GM19452 (cell line): ENCODE data around the gene RBM15B.
A peak's percentile ranks its signal among the peaks of the same experiment; 100 is the strongest.
"Not testable (repeated sequence)": the region's sequence is repeated elsewhere in the genome, so short reads cannot be mapped to it uniquely, and the experiment has no call there.

Experiments used
- ATAC-seq: cut with Tn5 transposase; IDR thresholded peaks from one replicate; pipeline ENCODE4 v1.9.1; 2021; ENCODE audit not compliant: unreplicated experiment

RBM15B gene, protein sequence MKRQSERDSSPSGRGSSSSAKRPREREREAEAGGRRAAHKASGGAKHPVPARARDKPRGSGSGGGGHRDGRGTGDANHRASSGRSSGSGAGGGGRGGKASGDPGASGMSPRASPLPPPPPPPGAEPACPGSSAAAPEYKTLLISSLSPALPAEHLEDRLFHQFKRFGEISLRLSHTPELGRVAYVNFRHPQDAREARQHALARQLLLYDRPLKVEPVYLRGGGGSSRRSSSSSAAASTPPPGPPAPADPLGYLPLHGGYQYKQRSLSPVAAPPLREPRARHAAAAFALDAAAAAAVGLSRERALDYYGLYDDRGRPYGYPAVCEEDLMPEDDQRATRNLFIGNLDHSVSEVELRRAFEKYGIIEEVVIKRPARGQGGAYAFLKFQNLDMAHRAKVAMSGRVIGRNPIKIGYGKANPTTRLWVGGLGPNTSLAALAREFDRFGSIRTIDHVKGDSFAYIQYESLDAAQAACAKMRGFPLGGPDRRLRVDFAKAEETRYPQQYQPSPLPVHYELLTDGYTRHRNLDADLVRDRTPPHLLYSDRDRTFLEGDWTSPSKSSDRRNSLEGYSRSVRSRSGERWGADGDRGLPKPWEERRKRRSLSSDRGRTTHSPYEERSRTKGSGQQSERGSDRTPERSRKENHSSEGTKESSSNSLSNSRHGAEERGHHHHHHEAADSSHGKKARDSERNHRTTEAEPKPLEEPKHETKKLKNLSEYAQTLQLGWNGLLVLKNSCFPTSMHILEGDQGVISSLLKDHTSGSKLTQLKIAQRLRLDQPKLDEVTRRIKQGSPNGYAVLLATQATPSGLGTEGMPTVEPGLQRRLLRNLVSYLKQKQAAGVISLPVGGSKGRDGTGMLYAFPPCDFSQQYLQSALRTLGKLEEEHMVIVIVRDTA

DNA sequence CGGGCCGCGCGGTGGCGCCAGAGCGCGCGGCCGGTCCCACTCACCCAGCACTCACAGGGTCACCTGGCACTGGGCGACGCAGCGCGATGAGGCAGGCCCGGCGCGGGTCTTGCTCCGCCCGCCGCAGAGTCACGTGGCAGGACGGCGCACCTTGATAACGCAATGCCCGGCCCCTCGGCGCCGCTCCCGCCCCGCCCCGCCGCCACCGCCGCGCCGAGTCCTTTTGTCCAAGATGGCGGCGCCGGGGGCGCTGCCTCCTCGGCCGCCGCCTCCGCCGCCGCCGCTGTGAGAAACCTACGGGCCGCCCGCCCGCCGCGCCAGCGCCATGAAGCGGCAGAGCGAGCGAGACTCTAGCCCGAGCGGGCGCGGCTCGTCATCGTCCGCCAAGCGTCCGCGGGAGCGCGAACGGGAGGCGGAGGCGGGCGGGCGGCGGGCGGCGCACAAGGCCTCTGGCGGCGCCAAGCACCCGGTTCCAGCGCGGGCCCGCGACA lies at the start of gene RBM15B:
RBM15B (plus strand) TSS at position 211 of the 491 bp plus-strand sequence; CDS start at position 326, 115 bp downstream.
- ATAC-seq = peak; percentile 92

DNA sequence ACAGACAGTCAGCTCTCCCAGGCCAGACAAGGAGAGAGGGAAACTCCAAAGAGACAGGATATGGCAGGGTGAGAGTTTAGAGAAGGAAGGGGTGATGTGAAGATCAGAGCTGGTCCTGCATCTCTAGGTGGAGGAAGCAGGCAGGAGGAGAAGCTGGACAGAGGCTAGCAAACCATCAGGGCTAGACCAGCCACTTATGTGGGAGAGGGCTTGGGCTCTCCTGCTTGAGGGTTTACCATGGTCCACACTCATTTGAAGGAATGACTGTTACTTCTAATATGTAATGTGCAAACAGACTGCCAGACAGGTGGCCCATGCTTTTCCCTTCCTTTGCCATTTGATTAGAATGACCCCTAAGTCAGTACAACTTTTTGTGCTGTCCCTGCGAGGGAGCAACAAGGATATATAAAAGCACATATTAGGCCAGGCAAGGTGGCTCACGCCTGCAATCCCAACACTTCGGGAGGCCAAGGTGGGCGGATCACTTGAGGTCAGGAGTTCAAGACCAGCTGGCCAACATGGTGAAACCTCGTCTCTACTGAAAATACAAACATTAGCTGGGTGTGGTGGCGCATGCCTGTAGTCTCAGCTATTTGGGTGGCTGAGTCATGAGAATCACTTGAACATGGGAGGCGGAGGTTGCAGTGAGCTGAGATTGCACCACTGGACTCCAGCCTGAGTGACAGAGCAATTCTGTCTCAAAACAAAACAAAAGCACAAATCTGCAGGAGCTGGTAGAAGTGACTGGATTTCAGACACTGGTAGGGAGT lies 47.0 kb upstream of the RBM15B start:
- no peak for ATAC-seq

DNA sequence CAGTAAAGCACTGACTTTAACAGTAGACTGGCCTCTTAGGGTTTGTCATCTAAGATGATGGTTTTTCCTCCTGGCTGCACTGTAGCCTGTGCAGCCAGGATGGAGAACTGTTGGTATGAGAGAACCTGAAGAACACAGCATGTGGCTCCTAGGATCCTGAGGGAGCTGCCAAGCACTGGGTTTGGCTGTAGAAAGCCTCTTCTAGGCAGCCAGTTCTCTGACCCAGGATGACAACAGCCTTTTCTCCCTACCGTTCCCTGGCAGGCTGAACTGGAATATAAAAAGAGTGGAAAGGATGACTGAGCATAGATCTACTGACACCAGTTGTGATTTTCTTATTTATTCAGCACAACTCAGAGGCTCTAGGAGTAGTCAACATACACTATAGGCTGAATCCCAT lies 40.3 kb upstream of the RBM15B start:
- no peak for ATAC-seq

DNA sequence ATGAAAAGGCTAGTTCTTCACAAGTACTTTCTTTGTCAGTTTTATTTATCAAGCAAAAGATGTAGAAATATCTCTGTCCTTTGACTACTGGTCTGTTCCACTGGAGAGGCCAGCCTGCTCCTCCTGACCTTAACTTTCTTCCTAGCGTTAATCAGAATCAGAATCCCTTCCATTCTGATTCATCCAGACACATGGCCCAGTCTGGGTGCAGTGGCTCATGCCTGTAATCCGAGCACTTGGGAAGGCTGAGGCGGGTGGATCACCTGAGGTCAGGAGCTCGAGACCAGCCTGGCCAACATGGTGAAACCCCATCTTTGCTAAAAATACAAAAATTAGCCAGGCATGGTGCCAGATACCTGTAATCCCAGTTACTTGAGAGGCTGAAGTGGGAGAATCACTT lies 38.0 kb upstream of the RBM15B start:
- ATAC-seq = no peak

DNA sequence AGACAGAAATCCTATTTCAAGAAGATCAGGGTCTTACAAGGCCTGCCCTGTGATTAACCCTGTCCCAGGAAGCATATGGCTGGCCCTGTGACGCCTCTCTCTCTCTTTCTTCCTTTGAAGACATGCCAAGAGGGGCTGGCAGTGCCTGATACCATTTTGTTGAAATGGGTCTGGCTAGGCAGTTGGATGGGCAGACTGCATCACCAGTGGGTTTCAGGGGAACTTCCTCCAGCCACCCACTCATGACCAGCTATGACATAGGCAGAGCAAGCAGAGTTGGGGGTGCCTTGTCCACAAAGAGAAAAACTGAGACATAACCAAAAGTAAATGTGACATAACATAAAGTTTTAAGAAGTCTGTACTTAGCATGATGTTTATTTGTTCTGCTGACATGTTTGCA lies 37.4 kb upstream of the RBM15B start:
- no peak for ATAC-seq

DNA sequence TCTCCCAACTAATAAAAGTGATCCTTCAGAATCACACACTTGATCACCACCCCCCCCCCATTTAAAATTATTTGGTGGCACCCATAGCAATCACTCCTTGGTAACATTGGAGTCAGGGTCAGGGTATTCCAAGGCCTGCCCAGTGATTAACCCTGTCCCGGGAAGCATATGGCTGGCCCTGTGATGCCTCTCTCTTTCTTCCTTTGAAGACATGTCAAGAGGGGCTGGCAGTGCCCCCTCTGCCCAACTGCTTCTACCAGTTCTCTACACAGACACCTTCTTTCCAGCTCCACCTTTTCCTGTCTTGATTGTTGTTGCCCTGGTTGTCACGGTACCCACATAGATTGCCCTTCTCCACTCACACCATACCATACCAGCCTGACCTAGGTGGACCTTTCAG lies 36.9 kb upstream of the RBM15B start:
- no peak for ATAC-seq

DNA sequence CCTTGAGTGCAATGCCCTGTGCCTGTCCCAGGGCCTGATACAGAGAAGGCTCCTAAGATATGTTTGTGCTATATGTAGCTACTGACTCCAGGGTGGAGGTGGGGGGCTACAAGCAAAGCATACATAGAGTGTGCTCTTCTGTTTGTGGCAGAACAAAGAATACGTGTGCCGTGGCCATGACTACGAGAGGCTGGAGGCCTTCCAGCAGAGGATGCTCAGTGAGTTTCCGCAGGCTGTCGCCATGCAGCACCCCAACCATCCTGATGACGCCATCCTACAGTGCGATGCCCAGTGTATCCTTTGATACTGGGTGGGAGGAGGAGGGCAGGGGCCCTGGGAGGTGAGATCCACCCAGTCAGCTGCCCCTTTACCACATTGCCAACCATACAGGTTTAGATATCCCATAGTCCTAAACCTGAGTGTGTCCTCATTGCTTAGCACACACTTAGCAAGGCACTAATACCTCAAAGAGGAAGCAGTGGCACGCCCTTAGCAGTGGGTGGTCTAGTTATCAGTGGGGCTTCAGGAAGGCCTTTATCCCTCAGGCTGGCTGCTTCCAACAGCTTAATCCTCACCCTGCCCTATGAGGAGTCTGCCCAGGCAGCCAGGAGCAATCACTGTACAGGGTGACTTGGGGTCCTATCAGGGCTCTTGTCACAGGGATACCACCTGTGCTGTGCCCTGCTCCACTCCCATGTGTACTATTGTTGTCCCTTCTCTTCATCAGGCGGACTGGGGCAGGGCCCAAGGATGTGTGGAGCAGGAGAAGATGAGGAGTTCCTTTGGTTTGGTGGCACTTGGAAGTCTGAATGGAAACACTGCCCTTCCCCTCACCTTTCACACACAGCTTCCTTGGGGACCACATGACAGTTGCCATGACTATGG lies 36.1 kb upstream of the RBM15B start:
- ATAC-seq = no peak

DNA sequence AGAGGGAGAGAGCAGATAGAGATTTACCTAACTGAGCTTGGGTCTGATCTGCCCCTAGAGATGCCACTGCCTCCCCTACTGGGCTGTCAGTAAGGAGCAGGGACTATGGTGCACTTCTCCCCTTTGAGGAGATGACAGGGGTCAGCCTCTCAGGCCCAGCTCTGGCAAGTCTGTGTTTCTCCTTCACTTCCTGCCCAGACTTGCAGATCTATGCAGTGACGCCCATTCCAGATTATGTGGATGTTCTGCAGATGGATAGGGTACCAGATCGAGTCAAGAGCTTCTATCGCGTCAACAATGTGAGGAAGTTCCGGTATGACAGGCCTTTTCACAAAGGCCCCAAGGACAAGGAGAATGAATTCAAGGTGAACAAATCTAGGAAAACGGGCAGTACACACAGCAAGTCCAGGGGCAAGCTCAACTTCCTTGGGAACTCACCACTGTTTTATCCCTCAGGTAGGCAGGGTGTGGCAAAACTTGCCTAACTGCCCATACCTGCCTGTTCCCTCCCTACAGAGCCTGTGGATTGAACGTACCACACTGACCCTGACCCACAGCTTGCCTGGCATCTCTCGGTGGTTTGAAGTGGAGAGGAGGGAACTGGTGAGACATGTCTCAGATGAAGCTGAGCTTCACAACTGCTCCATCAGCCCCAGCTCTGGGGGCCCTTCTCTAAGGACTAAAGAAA lies 35.0 kb upstream of the RBM15B start:
- no peak for ATAC-seq

DNA sequence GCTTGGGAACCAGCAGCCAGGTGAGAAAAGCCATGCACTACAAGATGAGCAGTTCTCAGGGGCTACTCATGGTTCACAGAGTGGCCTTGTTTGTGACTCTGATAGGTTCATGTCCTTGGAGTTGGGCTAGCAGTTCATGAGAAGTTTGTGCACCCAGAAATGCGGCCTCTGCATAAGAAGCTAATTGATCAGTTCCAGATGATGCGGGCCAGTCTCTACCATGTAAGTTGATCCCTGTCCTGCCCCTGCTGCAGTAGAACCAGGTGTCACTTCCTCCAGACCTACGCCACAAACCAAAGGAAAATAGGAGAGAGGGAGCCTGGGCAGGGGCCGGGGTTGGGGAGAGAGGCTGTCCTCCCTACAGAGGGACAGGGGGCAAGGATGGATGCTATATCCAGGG lies 33.2 kb upstream of the RBM15B start:
- ATAC-seq = no peak

DNA sequence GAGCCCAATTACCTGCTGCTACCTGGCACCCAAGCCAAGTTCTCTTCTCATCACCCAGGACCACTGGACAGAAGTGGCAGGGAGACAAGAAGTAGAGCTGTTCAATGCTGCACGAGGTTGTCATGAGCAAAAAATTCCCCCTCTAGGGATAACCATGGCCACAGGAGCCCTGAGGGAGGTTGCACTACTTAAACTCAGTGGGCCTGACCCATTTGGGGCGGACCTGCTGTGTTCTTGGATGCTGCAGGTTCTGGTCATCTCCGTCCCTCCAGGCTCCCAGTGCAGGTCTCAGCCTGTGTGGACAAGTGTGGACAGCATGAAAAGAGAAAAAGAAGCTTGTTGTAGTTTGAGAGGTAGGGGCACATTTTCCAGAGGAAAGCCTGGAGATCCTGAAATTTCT lies 32.1 kb upstream of the RBM15B start:
- ATAC-seq = no peak

DNA sequence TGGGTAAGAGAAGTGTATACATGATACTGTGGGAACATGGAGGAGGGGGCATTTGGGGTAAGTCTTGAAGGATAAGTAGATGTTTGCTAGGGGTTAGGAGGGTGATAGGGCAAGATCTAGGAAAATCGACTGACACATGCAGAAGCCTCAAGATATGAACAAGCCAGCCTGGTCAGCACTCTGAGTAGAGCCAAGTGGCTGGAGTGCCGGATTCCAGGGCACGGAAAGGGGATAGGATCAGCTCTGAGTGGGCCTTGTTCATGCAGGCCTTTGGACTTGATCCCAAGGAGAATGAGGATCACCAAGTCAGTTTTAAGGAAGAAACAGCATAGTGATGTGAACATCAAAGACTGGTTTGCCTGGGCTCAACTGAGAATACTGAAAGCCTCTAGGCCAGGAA lies 30.3 kb upstream of the RBM15B start:
- ATAC-seq = no peak

DNA sequence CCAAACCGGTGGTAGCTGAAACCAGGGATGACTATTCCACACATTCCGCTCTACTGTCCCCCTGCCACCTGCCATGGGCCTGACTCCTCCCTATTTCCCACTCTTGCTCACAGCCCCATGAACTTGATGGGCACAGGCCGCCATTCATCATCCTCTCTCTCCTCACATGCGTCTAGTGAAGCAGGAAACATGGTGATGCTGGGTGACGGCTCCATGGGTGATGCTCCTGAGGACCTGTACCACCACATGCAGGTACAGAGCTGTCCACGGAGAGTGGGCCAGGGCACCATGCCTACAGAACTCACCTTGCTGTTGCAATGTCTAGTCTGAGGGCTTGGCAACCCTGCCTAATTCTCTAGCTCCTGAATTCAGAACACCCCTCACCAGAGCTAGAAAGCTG lies 29.3 kb upstream of the RBM15B start:
- no peak for ATAC-seq

DNA sequence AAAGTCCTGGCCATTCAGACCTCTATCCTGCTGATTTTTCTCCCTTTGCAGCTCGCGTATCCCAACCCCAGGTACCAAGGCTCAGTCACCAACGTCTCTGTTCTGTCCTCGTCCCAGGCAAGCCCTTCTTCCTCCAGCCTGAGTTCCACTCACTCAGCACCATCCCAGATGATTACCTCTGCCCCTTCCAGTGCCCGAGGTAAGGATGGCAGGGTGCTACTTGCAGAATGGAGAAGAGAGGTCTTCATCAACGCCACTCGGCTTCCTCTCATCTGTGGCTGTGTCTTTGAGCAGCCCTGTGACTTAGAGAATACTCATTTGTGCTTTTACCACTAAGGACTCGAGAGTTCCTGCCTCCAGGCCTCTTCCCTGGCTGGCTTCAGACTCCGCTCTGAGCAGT lies 28.6 kb upstream of the RBM15B start:
- ATAC-seq = no peak

DNA sequence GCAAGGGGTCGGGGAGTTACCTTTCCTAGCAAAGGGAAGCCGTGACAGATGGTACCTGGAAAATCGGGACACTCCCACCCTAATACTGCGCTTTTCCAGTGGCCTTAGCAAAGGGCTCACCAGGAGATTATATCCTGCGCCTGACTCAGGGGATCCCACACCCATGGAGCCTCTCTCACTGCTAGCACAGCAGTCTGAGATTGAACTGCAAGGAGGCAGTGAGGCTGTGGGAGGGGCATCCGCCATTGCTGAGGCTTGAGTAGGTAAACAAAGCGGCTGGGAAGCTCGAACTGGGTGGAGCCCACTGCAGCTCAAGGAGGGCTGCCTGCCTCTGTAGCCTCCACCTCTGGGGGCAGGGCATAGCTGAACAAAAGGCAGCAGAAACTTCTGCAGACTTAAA lies 22.8 kb upstream of the RBM15B start:
- not testable (repeated sequence) for ATAC-seq

DNA sequence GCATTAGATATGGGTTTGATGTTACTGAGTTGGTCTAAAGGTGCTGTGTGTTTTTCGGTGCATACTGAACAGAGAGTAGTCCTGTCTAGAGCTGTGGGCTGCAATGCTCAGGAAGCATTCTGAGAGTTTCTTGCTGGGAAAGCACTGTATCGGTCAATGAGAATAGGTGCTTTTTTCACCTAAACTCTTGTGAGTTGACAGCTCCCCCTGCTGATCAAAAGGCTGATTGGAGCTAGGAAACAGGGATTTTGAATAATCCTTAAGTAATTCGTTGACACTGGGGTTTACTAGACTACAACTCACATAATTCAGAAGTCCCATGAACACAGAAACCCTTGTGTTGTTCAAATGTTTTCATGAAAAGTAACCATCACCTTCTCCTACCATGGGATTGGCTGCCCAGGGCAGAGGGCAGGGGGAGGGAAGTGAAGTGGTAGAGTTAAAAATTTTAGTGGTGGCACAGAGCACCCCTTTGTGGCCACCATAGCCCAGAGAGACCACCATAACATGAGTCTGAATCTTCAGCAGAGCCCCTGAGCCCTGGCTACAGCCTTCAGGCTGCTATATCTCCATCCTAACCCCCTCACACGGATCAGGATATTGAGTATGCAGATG lies 19.0 kb upstream of the RBM15B start:
- ATAC-seq = no peak

DNA sequence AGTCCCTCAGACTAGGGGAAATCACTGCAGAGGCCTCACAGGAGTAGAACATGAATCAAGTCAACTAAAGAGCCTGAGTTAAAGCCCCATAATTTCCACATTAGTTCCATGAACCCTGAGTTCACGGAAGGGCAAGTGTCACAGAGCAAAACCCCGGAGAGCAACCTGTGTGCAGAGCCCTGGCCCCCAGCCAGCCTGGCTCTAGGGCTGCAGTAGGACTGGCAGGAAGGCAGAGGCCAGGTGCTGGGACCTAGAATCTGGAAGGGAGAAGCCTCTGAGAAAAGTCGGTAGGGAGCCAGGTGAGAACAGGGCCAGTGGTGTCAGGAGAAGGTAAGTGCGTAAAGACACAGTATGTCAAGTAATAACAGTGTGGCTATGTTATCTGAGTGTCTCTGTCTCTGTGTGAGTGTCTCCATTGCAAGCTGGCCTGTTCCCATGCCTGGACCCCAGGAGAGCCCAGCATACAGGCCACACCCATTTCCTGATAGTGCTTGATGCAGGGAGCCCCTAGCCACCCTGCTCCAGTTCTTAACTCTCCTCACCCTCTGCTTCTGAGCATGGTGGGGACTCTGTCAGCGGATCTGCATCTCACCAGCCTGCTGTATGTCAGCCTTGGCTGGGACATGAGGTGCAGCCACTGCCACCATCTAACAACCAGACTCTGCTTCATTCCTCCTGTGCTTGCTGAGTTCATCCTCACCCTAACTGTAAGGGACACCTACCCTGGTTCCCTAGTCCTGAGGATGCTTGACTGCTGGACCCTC lies 17.2 kb upstream of the RBM15B start:
- ATAC-seq = no peak

DNA sequence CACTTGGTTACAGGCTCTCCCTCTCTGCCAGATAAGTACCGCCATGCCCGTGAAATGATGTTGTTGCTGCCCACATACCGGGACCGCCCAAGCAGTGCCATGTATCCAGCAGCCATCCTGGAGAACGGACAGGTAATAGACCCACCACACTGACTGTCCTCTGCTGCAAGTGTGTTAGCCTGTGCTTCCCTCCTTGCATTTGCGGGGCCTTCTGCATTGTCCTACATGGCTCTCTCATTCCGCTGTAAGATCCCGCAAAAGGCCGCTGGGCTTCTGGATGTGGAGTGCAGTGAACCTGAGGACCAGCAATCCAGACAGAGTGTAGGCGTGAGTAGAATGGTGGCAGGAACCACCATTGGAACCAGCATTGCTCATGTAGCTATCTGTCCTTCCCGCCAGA lies 16.6 kb upstream of the RBM15B start:
- ATAC-seq = no peak

DNA sequence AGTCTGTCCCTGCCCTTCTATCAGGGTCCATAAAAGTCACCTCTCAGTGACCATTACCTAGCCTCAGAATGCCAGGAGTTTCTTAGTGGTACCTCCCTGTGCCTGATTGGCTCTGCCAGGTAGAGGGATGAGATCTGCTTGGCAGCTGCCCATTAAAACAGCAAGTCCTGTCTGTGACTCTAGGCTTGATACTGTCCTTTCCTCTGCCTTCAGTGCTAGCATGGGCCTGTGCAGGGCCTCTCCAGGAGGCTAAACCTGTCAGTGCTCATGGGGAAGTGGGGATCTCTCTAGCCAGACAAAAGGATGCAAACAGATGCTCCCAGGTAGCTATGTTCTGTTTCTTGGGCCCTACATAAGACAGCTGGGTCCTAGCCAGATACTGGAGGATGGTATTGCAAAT lies 15.9 kb upstream of the RBM15B start:
- ATAC-seq = no peak

DNA sequence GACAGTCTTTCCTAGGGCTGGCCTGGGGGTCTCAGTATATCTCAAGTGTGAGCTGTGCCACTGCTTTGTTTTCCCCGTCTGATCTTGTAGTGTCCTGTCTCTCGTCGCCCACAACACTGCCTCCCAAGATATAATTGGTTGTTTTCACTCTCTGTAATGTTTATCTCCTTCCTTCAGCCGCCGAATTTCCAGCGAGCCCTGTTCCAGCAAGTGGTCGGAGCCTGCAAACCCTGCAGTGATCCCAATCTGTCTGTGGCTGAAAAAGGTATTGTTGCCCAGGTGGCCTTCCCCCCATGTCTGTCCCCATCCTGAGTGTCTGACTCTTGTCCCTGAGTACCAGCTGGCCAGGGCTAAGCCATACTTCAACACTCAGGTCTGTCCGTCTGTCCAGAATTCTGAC lies 15.5 kb upstream of the RBM15B start:
- no peak for ATAC-seq
